HCT116 (cell line): ENCODE results near the gene CACNA1C. TPM values are rescaled to one million over a fixed set of nuclear protein-coding genes. Genes with fewer than 3 reads are reported as not detected.

Experiments used
- ATAC-seq: fragments of 200-7000 bp; cut with Tn5 transposase; 2 replicates; pipeline ENCODE4 v1.9.1; 2020; ENCODE audit warnings: mild to moderate bottlenecking, moderate library complexity
- BruUV-seq: library from RNA; stranded (reverse); fragments of 400-500 nt; replicated peaks from 2 replicates; lab custom pipeline; 2021; lab: Mats Ljungman, UMichigan
- CTCF ChIA-PET: fragments of 300-600 bp; sonication (Branson Sonifier 250); formaldehyde crosslinking; loops from one replicate; lab custom pipeline; 2021; ENCODE audit warnings: antibody characterized with exemption; lab: Charles Lee
- POLR2A ChIA-PET: fragments of 300-600, 350-600 bp; sonication (Branson Sonifier 250); formaldehyde crosslinking; loops from one replicate; lab custom pipeline; 2021; ENCODE audit warnings: antibody characterized with exemption; lab: Charles Lee
- RAD21 ChIA-PET, 2 experiments: fragments of 300-600 bp; sonication (Branson Sonifier 250); formaldehyde crosslinking; loops; one replicate each; lab custom pipeline; 2023; ENCODE audit warnings: low total read pairs in 2 of 2; ENCODE audit not compliant: uncharacterized antibody in 2 of 2, unreplicated experiment in 2 of 2, low non-redundant PET in 1 of 2; lab: Charles Lee
- DNase-seq: peaks from one replicate; pipeline ENCODE4 v3.0.0-alpha.2; 2010; ENCODE audit warnings: low read depth, low spot score
- H2AFZ ChIP-seq: fragments of 200-600 bp; shearing (Covaris generic), sonication (generic); 2 replicates; pipeline ENCODE4 v1.6.1; 2017; ENCODE audit warnings: low read depth, mixed run types, mixed read lengths, antibody characterized with exemption, low read length; ENCODE audit not compliant: poor library complexity, severe bottlenecking
- H3K27ac ChIP-seq: 2 replicates; pipeline ENCODE4 v1.5.1; 2012; ENCODE audit warnings: low read depth, low read length
- H3K27me3 ChIP-seq: fragments of 200-600 bp; sonication (generic); 2 replicates; pipeline ENCODE4 v1.6.1; 2016; ENCODE audit warnings: mixed run types, low read length, mixed read lengths; ENCODE audit not compliant: insufficient read depth
- H3K36me3 ChIP-seq, 2 experiments: fragments of 200-500 bp in 1 of 2; fragments of 200-600 bp in 1 of 2; sonication (Bioruptor generic) in 1 of 2; sonication (generic) in 1 of 2; 2 replicates each; pipeline versions ENCODE4 v1.5.1 to v1.6.1; 2014 to 2016; ENCODE audit warnings: low read length in 2 of 2, inconsistent platforms in 1 of 2, mixed read lengths in 1 of 2, mixed run types in 1 of 2; ENCODE audit not compliant: insufficient read depth in 2 of 2, control insufficient read depth in 1 of 2
- H3K4me1 ChIP-seq, 2 experiments: fragments of 200-600 bp in 1 of 2; sonication (generic) in 1 of 2; 2 replicates each; pipeline versions ENCODE4 v1.5.1 to v1.6.1; 2012 to 2017; ENCODE audit warnings: low read length in 2 of 2, inconsistent platforms in 1 of 2, mild to moderate bottlenecking in 1 of 2, mixed read lengths in 1 of 2, mixed run types in 1 of 2, moderate library complexity in 1 of 2; ENCODE audit not compliant: insufficient read depth in 2 of 2, control insufficient read depth in 1 of 2
- H3K4me2 ChIP-seq: fragments of 200-600 bp; sonication (generic); 2 replicates; pipeline ENCODE4 v1.6.1; 2017; ENCODE audit warnings: mixed run types, low read length, mixed read lengths
- H3K4me3 ChIP-seq, 2 experiments: fragments of 200-600 bp in 1 of 2; sonication (generic) in 1 of 2; replicated peaks in 1 of 2; 2 replicates each; pipeline ENCODE4 v1.5.1; 2011 to 2016; ENCODE audit warnings: low read length in 2 of 2, control low read depth in 1 of 2, low read depth in 1 of 2, mild to moderate bottlenecking in 1 of 2, mixed read lengths in 1 of 2, mixed run types in 1 of 2
- H3K79me2 ChIP-seq: fragments of 200-600 bp; sonication (generic); 2 replicates; pipeline ENCODE4 v1.6.1; 2017; ENCODE audit warnings: mild to moderate bottlenecking, mixed run types, low read length, moderate library complexity, mixed read lengths; ENCODE audit not compliant: insufficient read depth
- H3K9ac ChIP-seq: fragments of 200-600 bp; sonication (generic); 2 replicates; pipeline ENCODE4 v1.6.1; 2016; ENCODE audit warnings: low read length, mixed read lengths
- H3K9me2 ChIP-seq: fragments of 200-600 bp; sonication (generic), shearing (Covaris generic); 2 replicates; pipeline ENCODE4 v1.6.1; 2017; ENCODE audit warnings: mixed run types, mild to moderate bottlenecking, moderate library complexity; ENCODE audit not compliant: insufficient read depth
- H3K9me3 ChIP-seq, 2 experiments: fragments of 200-500 bp in 1 of 2; fragments of 200-600 bp in 1 of 2; sonication (Bioruptor generic) in 1 of 2; sonication (generic) in 1 of 2; 2 replicates each; pipeline ENCODE4 v1.6.1; 2014 to 2017; ENCODE audit warnings: low read length in 2 of 2, mixed read lengths in 2 of 2, inconsistent platforms in 1 of 2, low read depth in 1 of 2, mild to moderate bottlenecking in 1 of 2, mixed run types in 1 of 2, moderate library complexity in 1 of 2; ENCODE audit not compliant: control insufficient read depth in 1 of 2, insufficient read depth in 1 of 2
- H4K20me1 ChIP-seq: fragments of 200-600 bp; sonication (generic), shearing (Covaris generic); 2 replicates; pipeline ENCODE4 v1.6.1; 2017; ENCODE audit warnings: mixed run types, mild to moderate bottlenecking, moderate library complexity; ENCODE audit not compliant: insufficient read depth
- CTCF ChIP-seq, 3 experiments: fragments of 200-600 bp in 1 of 3; sonication (generic) in 1 of 3; IDR thresholded peaks in 2 of 3; conservative IDR thresholded peaks in 1 of 3; 2 replicates each; pipeline ENCODE4 v1.5.1; 2012 to 2017; ENCODE audit warnings: low read depth in 2 of 3, low read length in 2 of 3, antibody characterized with exemption in 1 of 3, borderline replicate concordance in 1 of 3, control low read depth in 1 of 3, mild to moderate bottlenecking in 1 of 3, mixed read lengths in 1 of 3, mixed run types in 1 of 3, moderate library complexity in 1 of 3; ENCODE audit not compliant: insufficient read depth in 1 of 3
- EGR1 ChIP-seq: IDR thresholded peaks from 2 replicates; pipeline ENCODE4 v1.6.1; 2012; ENCODE audit warnings: low read depth
- ELF1 ChIP-seq: IDR thresholded peaks from 2 replicates; pipeline ENCODE4 v1.6.1; 2012; ENCODE audit warnings: low read depth, borderline replicate concordance
- EZH2 ChIP-seq: fragments of 200-600 bp; sonication (generic); IDR thresholded peaks from 2 replicates; pipeline ENCODE4 v1.6.1; 2017; ENCODE audit warnings: antibody characterized with exemption, mixed run types
- EZH2phosphoT487 ChIP-seq: fragments of 200-600 bp; IDR thresholded peaks from 2 replicates; pipeline ENCODE4 v1.6.1; 2018; ENCODE audit warnings: antibody characterized with exemption, borderline replicate concordance
- FOSL1 ChIP-seq: IDR thresholded peaks from 2 replicates; pipeline ENCODE4 v1.6.1; 2012; ENCODE audit warnings: low read depth
- MAX ChIP-seq: IDR thresholded peaks from 2 replicates; pipeline ENCODE4 v1.6.1; 2012
- SIN3A ChIP-seq: IDR thresholded peaks from 2 replicates; pipeline ENCODE4 v1.6.1; 2012; ENCODE audit warnings: low read depth
- SP1 ChIP-seq: IDR thresholded peaks from 2 replicates; pipeline ENCODE4 v1.6.1; 2012; ENCODE audit warnings: low read depth
- TCF7L2 ChIP-seq: IDR thresholded peaks from 2 replicates; pipeline ENCODE4 v1.7.0; 2011; ENCODE audit warnings: borderline replicate concordance, inconsistent platforms; ENCODE audit not compliant: insufficient read depth, insufficient read length; ENCODE audit errors: extremely low read depth
- ZFX ChIP-seq: fragments of 450-650 bp; IDR thresholded peaks from 2 replicates; pipeline ENCODE4 v1.6.1; 2017
- intact Hi-C: fragments of 100-400 bp; cut with micrococcal nuclease; formaldehyde crosslinking; loops from 2 replicates; pipeline ENCODE4 v1.10.0; 2022
- total RNA-seq: library from RNA; stranded (reverse); gene quantifications from one replicate; pipeline ENCODE4 v1.2.1, GENCODE V29; 2021; ENCODE audit not compliant: unreplicated experiment
- TF ChIP-seq, protein P1 (sequence below): IDR thresholded peaks from 2 replicates; pipeline ENCODE4 v1.6.1; 2011; ENCODE audit warnings: mild to moderate bottlenecking, low read length, moderate library complexity; ENCODE audit not compliant: insufficient replicate concordance; ENCODE audit errors: extremely low read depth

The CACNA1C gene
- total RNA-seq, 1 experiment from 2014 or later, result 0.05 TPM

DNA sequence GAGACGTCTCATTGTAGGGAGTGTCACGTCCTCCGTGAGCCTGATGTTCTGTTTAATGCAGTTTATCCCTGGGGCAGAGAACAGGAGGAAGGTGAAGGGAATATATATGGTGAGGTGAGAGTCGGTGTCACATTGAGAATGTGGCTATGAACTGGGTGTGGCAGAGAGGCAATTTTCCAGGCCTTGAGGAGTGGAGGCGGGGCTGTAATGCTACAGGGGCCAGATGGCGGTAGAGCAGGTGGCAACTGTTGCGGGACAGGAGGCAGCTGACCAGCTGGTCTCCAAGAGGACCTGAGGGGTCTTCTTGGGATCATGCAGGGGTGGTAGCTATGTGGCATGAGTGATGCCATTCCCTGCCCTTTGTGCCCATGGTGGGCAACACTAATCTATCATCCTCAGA, 59.6 kb downstream of the CACNA1C start:
- ATAC-seq (no peak), DNase-seq (no peak)
- ChIA-PET POLR2A (no interaction called here), RAD21 (no interaction called here)
- Histone ChIP-seq H2AFZ (no peak overlapping the region), H3K9me3 (no peaks in the 10 kb centered on the region)
- no TSS peak for BruUV-seq
- TF ChIP-seq CTCF (IDR thresholded peaks at IDR 0.05 in 2 of 3, conservative IDR thresholded peaks at IDR 0.05 in 1 of 3; ENCODE audit: borderline replicate concordance in 1 of 3, insufficient read depth in 1 of 3, low read depth in 2 of 3, low read length in 2 of 3) (no peak), FOSL1 (no peak), EZH2 (no peak), TCF7L2 (no peak)
- TF ChIP-seq, all 23 proteins: peak for 0
- Histone ChIP-seq H3K9me2 (no peaks in the 10 kb centered on the region), H3K27ac (no peak overlapping the region), H4K20me1 (no peaks in the 10 kb centered on the region), H3K36me3 (no peaks in the 10 kb centered on the region), H3K27me3 (no peaks in the 10 kb centered on the region), H3K4me2 (no peak overlapping the region), H3K9ac (no peak overlapping the region), H3K4me1 (no peaks in the 10 kb centered on the region), H3K79me2 (no peaks in the 10 kb centered on the region), H3K4me3 (no peak overlapping the region)
- intact Hi-C loops, result no loop called here
- CTCF ChIA-PET, result no interaction called here

DNA sequence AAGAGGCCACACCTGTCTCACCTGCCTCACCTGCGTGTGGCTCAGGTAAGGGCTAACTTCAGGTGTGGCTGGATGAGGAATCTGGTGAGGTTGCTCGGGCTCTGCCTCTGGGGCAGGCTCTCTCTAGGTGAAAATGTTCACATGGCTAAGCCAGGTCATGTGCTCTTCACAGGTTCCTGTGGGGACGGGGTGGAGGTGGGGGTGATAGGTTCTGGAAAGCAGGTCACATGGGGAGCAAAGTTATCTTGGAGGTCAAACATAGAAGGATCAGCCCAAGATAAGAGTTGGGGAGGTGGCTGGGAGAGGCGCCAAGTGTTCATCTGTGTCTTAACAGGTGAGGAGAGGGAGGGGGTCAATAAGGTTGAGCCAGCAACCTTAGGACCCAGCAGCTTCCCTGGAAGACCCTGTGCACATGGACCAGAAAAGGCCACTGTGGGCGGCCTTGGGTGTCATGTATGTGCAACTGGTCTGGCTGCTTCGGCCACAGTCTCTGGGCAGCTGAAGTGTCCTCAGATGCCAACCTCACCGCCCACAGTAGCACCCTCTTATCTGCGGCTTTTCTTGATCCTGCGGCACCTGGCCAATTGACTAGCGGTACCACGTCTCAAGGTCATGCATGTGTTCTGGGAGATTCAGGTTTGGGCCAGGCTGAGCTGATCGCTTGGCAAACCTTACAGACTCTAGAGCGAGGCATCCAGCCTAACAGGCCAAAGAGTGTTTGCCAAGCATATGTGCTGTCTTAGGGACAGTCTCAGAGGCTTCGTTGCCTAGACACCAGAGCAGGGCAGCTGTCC, 60.5 kb downstream of the CACNA1C start:
- Histone ChIP-seq H4K20me1 (no peaks in the 10 kb centered on the region), H2AFZ (no peak overlapping the region), H3K4me2 (no peak overlapping the region), H3K79me2 (no peaks in the 10 kb centered on the region), H3K9ac (no peak overlapping the region), H3K27me3 (no peaks in the 10 kb centered on the region), H3K36me3 (no peaks in the 10 kb centered on the region), H3K4me1 (no peaks in the 10 kb centered on the region), H3K9me3 (no peaks in the 10 kb centered on the region), H3K27ac (no peak overlapping the region), H3K9me2 (no peaks in the 10 kb centered on the region), H3K4me3 (no peak overlapping the region)
- intact Hi-C loops, result no loop called here
- ATAC-seq (no peak), DNase-seq (no peak)
- ChIA-PET POLR2A (no interaction called here), CTCF (no interaction called here), RAD21 (no interaction called here)
- no TSS peak for BruUV-seq
- TF ChIP-seq EGR1 (no peak), SP1 (no peak), EZH2 (no peak), SIN3A (no peak), ELF1 (no peak), CTCF (IDR thresholded peaks at IDR 0.05 in 2 of 3, conservative IDR thresholded peaks at IDR 0.05 in 1 of 3; ENCODE audit: borderline replicate concordance in 1 of 3, insufficient read depth in 1 of 3, low read depth in 2 of 3, low read length in 2 of 3) (no peak), ZFX (no peak), EZH2phosphoT487 (no peak), MAX (no peak)
- TF ChIP-seq, protein P1, sequence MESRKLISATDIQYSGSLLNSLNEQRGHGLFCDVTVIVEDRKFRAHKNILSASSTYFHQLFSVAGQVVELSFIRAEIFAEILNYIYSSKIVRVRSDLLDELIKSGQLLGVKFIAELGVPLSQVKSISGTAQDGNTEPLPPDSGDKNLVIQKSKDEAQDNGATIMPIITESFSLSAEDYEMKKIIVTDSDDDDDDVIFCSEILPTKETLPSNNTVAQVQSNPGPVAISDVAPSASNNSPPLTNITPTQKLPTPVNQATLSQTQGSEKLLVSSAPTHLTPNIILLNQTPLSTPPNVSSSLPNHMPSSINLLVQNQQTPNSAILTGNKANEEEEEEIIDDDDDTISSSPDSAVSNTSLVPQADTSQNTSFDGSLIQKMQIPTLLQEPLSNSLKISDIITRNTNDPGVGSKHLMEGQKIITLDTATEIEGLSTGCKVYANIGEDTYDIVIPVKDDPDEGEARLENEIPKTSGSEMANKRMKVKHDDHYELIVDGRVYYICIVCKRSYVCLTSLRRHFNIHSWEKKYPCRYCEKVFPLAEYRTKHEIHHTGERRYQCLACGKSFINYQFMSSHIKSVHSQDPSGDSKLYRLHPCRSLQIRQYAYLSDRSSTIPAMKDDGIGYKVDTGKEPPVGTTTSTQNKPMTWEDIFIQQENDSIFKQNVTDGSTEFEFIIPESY, result no peak
